Mesothelial cell of epicardium (in vitro differentiated cells): ENCODE data around the gene RGS17. TPM values are rescaled to one million over a fixed set of nuclear protein-coding genes. Genes with fewer than 3 reads are reported as not detected.

Experiments used
- DNase-seq, 2 experiments: peaks; one replicate each; pipeline ENCODE4 v3.0.0; 2021; ENCODE audit warnings: low spot score in 2 of 2; ENCODE audit not compliant: unreplicated experiment in 2 of 2
- H3K27ac Mint-ChIP-seq: 2 replicates; pipeline ENCODE4 v1.8.0; 2021; ENCODE audit warnings: mixed read lengths
- H3K27me3 Mint-ChIP-seq: 2 replicates; pipeline ENCODE4 v1.8.0; 2021; ENCODE audit warnings: low read depth, mixed read lengths
- H3K36me3 Mint-ChIP-seq: 2 replicates; pipeline ENCODE4 v1.8.0; 2021; ENCODE audit warnings: mixed read lengths
- H3K4me1 Mint-ChIP-seq: 2 replicates; pipeline ENCODE4 v1.8.0; 2021; ENCODE audit warnings: mixed read lengths
- H3K4me3 Mint-ChIP-seq: 2 replicates; pipeline ENCODE4 v1.8.0; 2021; ENCODE audit warnings: mild to moderate bottlenecking, moderate library complexity, mixed read lengths
- H3K9me3 Mint-ChIP-seq: 2 replicates; pipeline ENCODE4 v1.8.0; 2021; ENCODE audit warnings: mixed read lengths
- total RNA-seq: library from RNA; stranded (reverse); gene quantifications from 3 replicates; pipeline ENCODE4 v1.2.1, GENCODE V29; 2021
- TF ChIP-seq, protein P1 (sequence below): fragments of 200-600 bp; sonication (generic); IDR thresholded peaks from one replicate; pipeline ENCODE4 v1.5.0; 2021; ENCODE audit warnings: antibody characterized with exemption; ENCODE audit not compliant: unreplicated experiment

Gene RGS17
- total RNA-seq, 1 donor from 2014 or later: 1.3 TPM

DNA sequence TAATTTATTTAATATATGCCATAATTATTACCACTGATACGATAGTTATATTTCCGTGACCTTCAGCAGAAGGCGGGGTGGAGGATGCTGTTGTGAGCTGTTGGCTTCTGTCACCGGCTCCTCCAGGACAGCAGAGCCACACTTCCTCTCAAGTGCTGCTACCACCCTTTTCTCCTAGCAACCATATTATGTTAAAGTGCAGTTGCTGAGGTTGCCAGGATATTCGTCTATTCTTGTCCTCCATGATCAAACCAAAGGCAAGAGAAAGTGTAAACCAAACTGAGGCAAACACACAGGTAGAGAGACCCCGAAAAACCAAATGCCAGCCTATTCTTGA lies 27.8 kb downstream of the RGS17 start:
- Mint-ChIP-seq H3K27ac (no peak overlapping the region), H3K4me3 (no peak overlapping the region)

DNA sequence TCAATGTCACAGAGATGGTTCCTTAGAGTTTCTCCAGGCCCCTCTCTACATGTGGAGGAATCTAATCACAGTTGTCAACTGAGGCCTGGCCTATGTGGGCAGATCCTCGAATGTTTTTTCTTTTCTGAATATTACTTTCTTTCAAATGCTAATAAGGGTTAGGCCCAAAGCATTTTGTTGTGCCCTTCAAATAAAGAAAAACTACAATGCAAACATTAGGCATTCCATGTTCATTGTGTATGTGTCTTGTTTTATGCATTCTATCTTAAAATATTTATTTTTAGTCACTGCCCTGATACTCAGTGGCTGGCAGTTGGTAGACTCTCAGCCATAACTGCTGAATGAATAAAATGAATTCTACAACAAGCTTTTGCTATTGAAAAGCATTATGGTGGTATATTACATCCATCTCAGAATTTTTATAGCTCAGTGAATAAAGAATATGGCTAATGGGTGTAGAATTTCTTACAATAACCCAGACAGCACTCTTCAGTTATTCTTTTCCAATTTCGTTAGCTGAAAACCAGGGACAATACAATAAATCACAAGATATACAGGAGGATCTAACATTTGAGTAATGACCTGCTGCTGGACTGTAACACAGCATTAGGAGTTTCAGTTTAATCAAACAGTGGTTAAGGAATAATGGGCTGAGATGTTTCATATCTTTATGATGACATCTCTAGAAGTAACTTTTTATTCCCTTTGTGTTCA lies 28.3 kb downstream of the RGS17 start:
- Mint-ChIP-seq H3K27me3 (no peaks in the 10 kb centered on the region), H3K9me3 (no peaks in the 10 kb centered on the region), H3K27ac (no peak overlapping the region), H3K4me1 (peaks cover 3% of the 10 kb centered on the region), H3K36me3 (no peaks in the 10 kb centered on the region), H3K4me3 (no peak overlapping the region)
- no peak for DNase-seq
- TF ChIP-seq, protein P1, sequence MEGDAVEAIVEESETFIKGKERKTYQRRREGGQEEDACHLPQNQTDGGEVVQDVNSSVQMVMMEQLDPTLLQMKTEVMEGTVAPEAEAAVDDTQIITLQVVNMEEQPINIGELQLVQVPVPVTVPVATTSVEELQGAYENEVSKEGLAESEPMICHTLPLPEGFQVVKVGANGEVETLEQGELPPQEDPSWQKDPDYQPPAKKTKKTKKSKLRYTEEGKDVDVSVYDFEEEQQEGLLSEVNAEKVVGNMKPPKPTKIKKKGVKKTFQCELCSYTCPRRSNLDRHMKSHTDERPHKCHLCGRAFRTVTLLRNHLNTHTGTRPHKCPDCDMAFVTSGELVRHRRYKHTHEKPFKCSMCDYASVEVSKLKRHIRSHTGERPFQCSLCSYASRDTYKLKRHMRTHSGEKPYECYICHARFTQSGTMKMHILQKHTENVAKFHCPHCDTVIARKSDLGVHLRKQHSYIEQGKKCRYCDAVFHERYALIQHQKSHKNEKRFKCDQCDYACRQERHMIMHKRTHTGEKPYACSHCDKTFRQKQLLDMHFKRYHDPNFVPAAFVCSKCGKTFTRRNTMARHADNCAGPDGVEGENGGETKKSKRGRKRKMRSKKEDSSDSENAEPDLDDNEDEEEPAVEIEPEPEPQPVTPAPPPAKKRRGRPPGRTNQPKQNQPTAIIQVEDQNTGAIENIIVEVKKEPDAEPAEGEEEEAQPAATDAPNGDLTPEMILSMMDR: no peak

More for the DNA sequence above, 27.8 kb downstream of the RGS17 start:
- Mint-ChIP-seq H3K27me3 (no peaks in the 10 kb centered on the region), H3K36me3 (no peaks in the 10 kb centered on the region), H3K4me1 (peaks cover 3% of the 10 kb centered on the region), H3K9me3 (no peaks in the 10 kb centered on the region)
- TF ChIP-seq, protein P1: no peak
- DNase-seq: no peak

DNA sequence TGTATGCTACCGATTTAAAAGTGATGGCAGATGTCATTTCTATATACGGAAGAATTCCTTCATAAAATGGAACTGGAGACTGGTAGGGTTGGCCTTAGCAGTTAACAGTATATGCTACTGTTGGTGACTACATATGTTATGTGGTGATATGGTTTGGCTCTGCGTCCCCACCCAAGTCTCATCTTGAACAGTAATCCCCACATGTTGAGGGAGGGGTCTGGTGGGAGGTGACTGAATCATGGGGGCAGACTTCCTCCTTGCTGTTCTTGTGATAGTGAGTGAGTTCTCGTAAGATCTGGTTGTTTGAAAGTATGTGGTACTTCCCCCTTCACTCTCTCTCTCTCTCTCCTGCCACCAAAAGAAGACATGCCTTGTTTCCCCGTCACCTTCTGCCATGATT lies 29.6 kb downstream of the RGS17 start:
- H3K27me3 Mint-ChIP-seq: no peaks in the 10 kb centered on the region
- H3K36me3 Mint-ChIP-seq: no peaks in the 10 kb centered on the region
- H3K9me3 Mint-ChIP-seq: no peaks in the 10 kb centered on the region
- H3K4me3 Mint-ChIP-seq: no peak overlapping the region
- peaks cover 3% of the 10 kb centered on the region for H3K4me1 Mint-ChIP-seq
- TF ChIP-seq, protein P1: no peak
- no peak for DNase-seq
- H3K27ac Mint-ChIP-seq: no peak overlapping the region

DNA sequence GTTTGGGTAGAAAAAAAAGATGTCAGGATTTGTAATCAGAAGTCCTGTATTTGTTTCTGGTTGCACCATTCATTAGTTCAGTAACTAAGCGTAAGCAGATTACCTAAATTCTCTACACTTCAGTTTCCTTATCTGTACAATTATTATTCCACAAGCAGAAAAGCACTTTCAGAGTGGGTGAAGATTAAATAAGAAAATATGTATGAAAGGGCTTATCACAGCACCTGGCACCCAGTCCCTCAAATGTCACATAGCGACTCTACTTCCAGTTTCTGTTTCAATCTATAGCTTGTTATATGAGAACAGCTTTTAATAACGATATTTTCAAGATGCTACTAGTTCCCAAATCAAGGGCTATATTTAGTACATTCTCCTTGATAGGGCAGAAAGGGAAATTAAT lies 31.4 kb downstream of the RGS17 start:
- DNase-seq: no peak
- Mint-ChIP-seq H3K9me3 (no peaks in the 10 kb centered on the region), H3K36me3 (no peaks in the 10 kb centered on the region), H3K27me3 (no peaks in the 10 kb centered on the region), H3K4me1 (peaks cover 3% of the 10 kb centered on the region), H3K4me3 (no peak overlapping the region), H3K27ac (no peak overlapping the region)
- TF ChIP-seq, protein P1: no peak

DNA sequence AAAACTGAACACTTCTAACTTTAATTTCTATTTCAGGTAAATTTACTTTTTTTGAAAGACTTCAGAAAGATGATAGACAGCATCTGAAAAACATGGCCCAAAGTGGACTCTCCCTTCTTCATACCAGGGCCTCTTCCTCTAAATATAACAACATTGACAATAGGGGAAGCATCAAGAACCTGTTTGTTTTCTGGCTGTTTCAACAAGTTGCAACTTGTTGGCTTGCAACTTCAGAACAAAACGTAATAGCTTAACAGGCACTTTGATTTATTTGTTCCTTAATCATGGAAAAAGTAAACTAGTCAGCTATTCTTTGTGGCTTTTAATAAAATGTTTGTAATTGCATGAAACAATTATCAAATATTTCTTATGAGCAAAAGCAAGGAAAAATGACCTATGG lies 34.3 kb downstream of the RGS17 start:
- H3K4me1 Mint-ChIP-seq: no peaks in the 10 kb centered on the region
- H3K36me3 Mint-ChIP-seq: no peaks in the 10 kb centered on the region
- TF ChIP-seq, protein P1: no peak
- no peaks in the 10 kb centered on the region for H3K9me3 Mint-ChIP-seq
- H3K4me3 Mint-ChIP-seq: no peak overlapping the region
- DNase-seq: no peak
- no peaks in the 10 kb centered on the region for H3K27me3 Mint-ChIP-seq
- H3K27ac Mint-ChIP-seq: no peak overlapping the region

DNA sequence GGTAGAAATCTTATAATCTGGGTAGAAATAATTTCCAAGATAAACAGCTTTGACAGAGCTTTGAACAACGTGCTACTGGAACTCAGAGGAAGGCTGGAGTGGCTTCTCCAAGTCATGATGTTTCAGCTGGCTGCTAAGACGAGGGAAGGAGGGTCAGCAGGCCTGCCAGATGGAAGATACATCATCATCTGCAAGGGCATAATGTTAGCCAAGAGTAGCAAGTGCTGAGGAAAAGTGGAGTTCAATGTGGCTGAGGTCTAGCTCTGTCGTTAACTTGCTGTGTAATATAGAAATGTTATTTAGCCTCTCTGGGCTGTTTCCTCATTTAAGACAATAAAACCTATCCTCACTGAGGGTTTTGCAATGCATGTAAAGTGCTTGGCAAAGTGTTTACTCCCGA lies 35.1 kb downstream of the RGS17 start:
- TF ChIP-seq, protein P1: no peak
- Mint-ChIP-seq H3K27ac (no peak overlapping the region), H3K36me3 (no peaks in the 10 kb centered on the region), H3K4me3 (no peak overlapping the region), H3K27me3 (no peaks in the 10 kb centered on the region), H3K9me3 (no peaks in the 10 kb centered on the region), H3K4me1 (no peaks in the 10 kb centered on the region)
- DNase-seq: no peak
